GM23338 (cell line): Measurements from ENCODE around the gene EIF2A. TPM values are rescaled to one million over a fixed set of nuclear protein-coding genes. Genes with fewer than 3 reads are reported as not detected.

ENCODE experiments used
- ATAC-seq: fragments of 200-7000 bp; cut with Tn5 transposase; 3 replicates; pipeline ENCODE4 v1.9.1; 2020
- DNase-seq: peaks from one replicate; pipeline ENCODE4 v3.0.0-alpha.2; 2015; ENCODE audit warnings: low spot score
- H2AFZ ChIP-seq: fragments of 200-600 bp; sonication (generic); 2 replicates; pipeline ENCODE4 v1.8.0; 2016; ENCODE audit warnings: antibody characterized with exemption, mild to moderate bottlenecking, moderate library complexity
- H3F3A ChIP-seq: fragments of 200-600 bp; sonication (generic); replicated peaks from 2 replicates; pipeline ENCODE4 v1.8.0; 2017; ENCODE audit warnings: antibody characterized with exemption, mixed run types, low read depth
- H3K27ac ChIP-seq: fragments of 200-600 bp; sonication (generic); 2 replicates; pipeline ENCODE4 v1.6.1; 2016; ENCODE audit warnings: low read depth
- H3K27me3 ChIP-seq: fragments of 200-600 bp; sonication (generic); 2 replicates; pipeline ENCODE4 v1.8.0; 2016; ENCODE audit warnings: mild to moderate bottlenecking, mixed run types, moderate library complexity; ENCODE audit not compliant: insufficient read depth
- H3K36me3 ChIP-seq: fragments of 200-600 bp; sonication (generic); 2 replicates; pipeline ENCODE4 v1.8.0; 2016; ENCODE audit warnings: mild to moderate bottlenecking; ENCODE audit not compliant: insufficient read depth
- H3K4me1 ChIP-seq: fragments of 200-600 bp; sonication (generic); 2 replicates; pipeline ENCODE4 v1.8.0; 2016; ENCODE audit warnings: mild to moderate bottlenecking, moderate library complexity; ENCODE audit not compliant: insufficient read depth
- H3K4me2 ChIP-seq: fragments of 200-600 bp; sonication (generic); 2 replicates; pipeline ENCODE4 v1.7.1; 2017; ENCODE audit warnings: mixed run types
- H3K4me3 ChIP-seq: fragments of 200-600 bp; sonication (generic); 2 replicates; pipeline ENCODE4 v1.6.1; 2016; ENCODE audit warnings: mixed run types
- H3K79me2 ChIP-seq: fragments of 200-600 bp; sonication (generic); replicated peaks from 2 replicates; pipeline ENCODE4 v1.8.0; 2017; ENCODE audit warnings: mild to moderate bottlenecking; ENCODE audit not compliant: insufficient read depth
- H3K9me2 ChIP-seq: fragments of 200-600 bp; sonication (generic); 2 replicates; pipeline ENCODE4 v1.8.0; 2017; ENCODE audit not compliant: insufficient read depth
- H4K20me1 ChIP-seq: fragments of 200-600 bp; sonication (generic); replicated peaks from 2 replicates; pipeline ENCODE4 v1.8.0; 2017; ENCODE audit warnings: mild to moderate bottlenecking; ENCODE audit not compliant: insufficient read depth
- H3K27ac Mint-ChIP-seq: 2 replicates; pipeline ENCODE4 v1.8.0; 2020; ENCODE audit warnings: inconsistent platforms, mild to moderate bottlenecking, moderate library complexity, mixed read lengths
- H3K27me3 Mint-ChIP-seq: 3 replicates; pipeline ENCODE4 v1.8.0; 2022; ENCODE audit warnings: low read depth, mild to moderate bottlenecking, moderate library complexity, mixed read lengths, inconsistent platforms; ENCODE audit not compliant: insufficient read depth, poor library complexity
- H3K36me3 Mint-ChIP-seq: 3 replicates; pipeline ENCODE4 v1.8.0; 2021; ENCODE audit warnings: low read depth, mild to moderate bottlenecking, inconsistent platforms, moderate library complexity, mixed read lengths
- H3K4me1 Mint-ChIP-seq: 3 replicates; pipeline ENCODE4 v1.8.0; 2020; ENCODE audit warnings: mild to moderate bottlenecking, inconsistent platforms, mixed read lengths
- H3K4me3 Mint-ChIP-seq: 3 replicates; pipeline ENCODE4 v1.8.0; 2021; ENCODE audit warnings: moderate library complexity, mild to moderate bottlenecking, inconsistent platforms, mixed read lengths
- H3K9me3 Mint-ChIP-seq: 3 replicates; pipeline ENCODE4 v1.8.0; 2020; ENCODE audit warnings: moderate library complexity, mild to moderate bottlenecking, inconsistent platforms, mixed read lengths
- CREB1 ChIP-seq: fragments of 250-450 bp; sonication (Bioruptor Pico); IDR thresholded peaks from 2 replicates; pipeline ENCODE4 v1.5.0; 2020; ENCODE audit warnings: low read depth, mild to moderate bottlenecking, moderate library complexity
- EZH2 ChIP-seq: fragments of 200-600 bp; sonication (generic); IDR thresholded peaks from one replicate; pipeline ENCODE4 v1.8.0; 2017; ENCODE audit warnings: antibody characterized with exemption, mild to moderate bottlenecking, low read depth; ENCODE audit not compliant: unreplicated experiment
- EZH2phosphoT487 ChIP-seq: fragments of 200-600 bp; sonication (generic); IDR thresholded peaks from one replicate; pipeline ENCODE4 v1.8.1; 2018; ENCODE audit warnings: antibody characterized with exemption; ENCODE audit not compliant: unreplicated experiment
- NANOG ChIP-seq: IDR thresholded peaks from 2 replicates; pipeline ENCODE4 v1.6.1; 2016; ENCODE audit warnings: antibody characterized with exemption, borderline replicate concordance
- POLR2AphosphoS5 ChIP-seq: IDR thresholded peaks from 2 replicates; pipeline ENCODE4 v1.6.1; 2016; ENCODE audit warnings: antibody characterized with exemption, low read depth
- ZNF114 ChIP-seq: fragments of 250-450 bp; sonication (Bioruptor Pico); IDR thresholded peaks from 2 replicates; pipeline ENCODE4 v1.5.0; 2020; ENCODE audit warnings: mild to moderate bottlenecking, moderate library complexity
- ZNF331 ChIP-seq: fragments of 250-450 bp; sonication (Bioruptor Pico); IDR thresholded peaks from 2 replicates; pipeline ENCODE4 v1.5.0; 2020; ENCODE audit warnings: low read depth, mild to moderate bottlenecking, moderate library complexity
- polyA plus RNA-seq: library from polyadenylated mRNA; unstranded; fragments of >200 nt; fragmentation: Nextera tagmentation; extraction: Ambion mirVana; gene quantifications from 2 replicates; pipeline ENCODE4 v1.2.1, GENCODE V29; 2016
- total RNA-seq: library from RNA; depleted of rRNA; stranded (reverse); fragments of >200 nt; shearing (Covaris generic); gene quantifications from 2 replicates; pipeline ENCODE4 v1.2.3, GENCODE V29; 2014
- TF ChIP-seq, protein P1 (sequence below), 2 experiments: fragments of 200-600 bp in 1 of 2; sonication (generic) in 1 of 2; conservative IDR thresholded peaks; 2 replicates each; pipeline versions ENCODE4 v1.5.1 to v1.6.1; 2016 to 2017; ENCODE audit warnings: antibody characterized with exemption in 2 of 2, low read depth in 2 of 2, mild to moderate bottlenecking in 2 of 2, moderate library complexity in 1 of 2
- TF ChIP-seq, protein P2 (sequence below): IDR thresholded peaks from 2 replicates; pipeline ENCODE4 v1.6.1; 2016; ENCODE audit warnings: antibody characterized with exemption
- TF ChIP-seq, protein P3 (sequence below): fragments of 250-450 bp; sonication (Bioruptor Pico); IDR thresholded peaks from 2 replicates; pipeline ENCODE4 v1.5.0; 2020; ENCODE audit warnings: mild to moderate bottlenecking, moderate library complexity

Gene EIF2A
- total and polyA plus RNA-seq, 2 experiments from 2014 or later = 95.2 to 153 TPM

DNA sequence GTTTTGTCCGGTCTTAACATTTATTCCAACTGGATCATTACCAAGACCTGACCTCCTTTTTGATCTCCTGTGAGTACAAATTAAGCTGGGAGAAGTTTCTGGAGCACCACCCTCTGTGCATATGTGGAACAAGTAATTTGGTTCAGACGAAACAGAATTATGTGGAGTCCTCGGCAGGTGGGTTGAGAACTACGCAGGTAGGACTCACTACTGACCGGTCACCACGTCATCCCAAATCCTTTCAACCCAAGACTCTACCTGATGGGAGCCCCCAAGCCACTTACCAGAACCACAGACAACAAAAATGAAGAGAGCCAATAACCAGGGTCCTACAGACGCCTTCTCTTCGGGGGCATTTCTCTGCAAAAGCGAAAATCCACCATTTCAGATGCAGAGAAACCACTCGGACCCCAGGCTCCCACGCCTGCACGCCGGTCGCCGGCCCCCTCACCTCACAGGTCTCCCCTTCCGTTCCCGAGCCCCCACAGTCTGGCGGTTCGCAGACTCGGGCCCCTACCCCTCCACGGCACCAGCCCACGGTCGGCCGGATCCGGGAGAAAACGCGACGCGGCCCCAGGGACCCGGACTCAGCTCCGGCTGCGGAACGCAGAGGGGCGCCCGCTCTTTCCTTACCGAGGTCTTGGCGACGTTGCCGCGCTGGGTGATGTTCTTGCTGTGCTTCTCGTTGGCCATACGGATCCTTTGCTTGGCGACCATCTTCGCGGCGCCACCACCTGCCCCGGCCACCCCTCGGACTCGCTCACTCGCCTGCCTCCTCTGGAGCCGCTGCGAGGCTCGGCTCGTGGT is 965 bp upstream of the EIF2A start:
- H3K9me3 Mint-ChIP-seq = no peaks in the 10 kb centered on the region; the same call in 2 of the 3 replicates
- H3K36me3 Mint-ChIP-seq = peaks cover 36% of the 10 kb centered on the region
- Histone ChIP-seq H4K20me1 (peaks cover 21% of the 10 kb centered on the region), H3K36me3 (peaks cover 15% of the 10 kb centered on the region), H3K27me3 (no peaks in the 10 kb centered on the region), H3K27ac (peak overlapping the region; percentile 92), H3K9me2 (no peaks in the 10 kb centered on the region), H3K4me1 (peaks cover 10% of the 10 kb centered on the region; the same call in 1 of the 2 replicates), H3K4me2 (peak overlapping the region; percentile 97), H2AFZ (0 out of 2 replicates have a peak overlapping the region, but pooled peaks have one; percentile 9), H3F3A (no peaks in the 10 kb centered on the region; the same call in 1 of the 2 replicates), H3K4me3 (peak overlapping the region; percentile 86), H3K79me2 (peaks cover 77% of the 10 kb centered on the region)
- TF ChIP-seq NANOG (no peak), POLR2AphosphoS5 (no peak), ZNF114 (CRISPR knock-in tag) (no peak), CREB1 (peak; percentile 44; the same call in 1 of the 2 replicates), EZH2phosphoT487 (no peak)
- TF ChIP-seq, protein P1, sequence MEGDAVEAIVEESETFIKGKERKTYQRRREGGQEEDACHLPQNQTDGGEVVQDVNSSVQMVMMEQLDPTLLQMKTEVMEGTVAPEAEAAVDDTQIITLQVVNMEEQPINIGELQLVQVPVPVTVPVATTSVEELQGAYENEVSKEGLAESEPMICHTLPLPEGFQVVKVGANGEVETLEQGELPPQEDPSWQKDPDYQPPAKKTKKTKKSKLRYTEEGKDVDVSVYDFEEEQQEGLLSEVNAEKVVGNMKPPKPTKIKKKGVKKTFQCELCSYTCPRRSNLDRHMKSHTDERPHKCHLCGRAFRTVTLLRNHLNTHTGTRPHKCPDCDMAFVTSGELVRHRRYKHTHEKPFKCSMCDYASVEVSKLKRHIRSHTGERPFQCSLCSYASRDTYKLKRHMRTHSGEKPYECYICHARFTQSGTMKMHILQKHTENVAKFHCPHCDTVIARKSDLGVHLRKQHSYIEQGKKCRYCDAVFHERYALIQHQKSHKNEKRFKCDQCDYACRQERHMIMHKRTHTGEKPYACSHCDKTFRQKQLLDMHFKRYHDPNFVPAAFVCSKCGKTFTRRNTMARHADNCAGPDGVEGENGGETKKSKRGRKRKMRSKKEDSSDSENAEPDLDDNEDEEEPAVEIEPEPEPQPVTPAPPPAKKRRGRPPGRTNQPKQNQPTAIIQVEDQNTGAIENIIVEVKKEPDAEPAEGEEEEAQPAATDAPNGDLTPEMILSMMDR (conservative IDR thresholded peaks at IDR 0.05; ENCODE audit: low read depth in 2 of 2) = no peak
- DNase-seq = peak; percentile 43
- H3K4me3 Mint-ChIP-seq = peak overlapping the region; percentile 93
- peak overlapping the region; percentile 93 for H3K27ac Mint-ChIP-seq
- peaks cover 11% of the 10 kb centered on the region; the same call in 2 of the 3 replicates for H3K4me1 Mint-ChIP-seq
- peaks cover 8% of the 10 kb centered on the region for H3K27me3 Mint-ChIP-seq
- ATAC-seq = peak; percentile 45

DNA sequence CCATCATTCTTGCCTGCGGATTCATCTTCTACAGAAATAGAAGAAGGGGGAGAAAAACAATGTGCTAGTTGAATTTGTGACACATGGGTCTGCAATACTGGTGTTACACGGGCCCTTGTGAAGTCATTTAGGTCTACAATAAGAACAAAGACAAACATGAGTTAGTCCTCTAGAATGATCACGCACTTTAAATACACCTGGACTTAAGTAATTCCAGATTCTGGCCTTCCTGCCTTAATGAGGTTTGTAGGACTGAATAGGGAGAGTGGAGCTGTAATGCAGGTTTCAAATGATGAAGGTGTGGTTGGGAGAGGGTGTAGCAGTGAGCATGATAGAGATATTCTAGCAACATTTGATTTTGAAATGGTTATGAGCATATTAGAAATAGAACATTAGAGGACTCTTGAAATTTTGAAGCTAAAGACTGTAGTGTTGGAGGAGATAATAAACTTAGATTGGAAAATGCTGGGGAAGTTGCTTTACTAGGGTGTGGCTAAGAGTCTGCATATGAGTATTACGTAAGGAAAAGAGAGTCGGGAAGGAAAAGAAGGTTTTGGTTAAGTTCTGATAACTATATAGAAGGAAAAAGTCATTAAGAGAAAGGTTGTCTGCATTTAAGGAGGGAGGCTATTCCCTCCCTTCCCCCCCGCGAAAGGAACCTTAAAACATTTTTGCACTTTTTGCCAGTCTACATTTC is 606 bp downstream of the EIF2A start:
- Mint-ChIP-seq H3K9me3 (no peaks in the 10 kb centered on the region; the same call in 2 of the 3 replicates), H3K27ac (peak overlapping the region; percentile 93), H3K27me3 (peaks cover 8% of the 10 kb centered on the region), H3K4me1 (peaks cover 11% of the 10 kb centered on the region; the same call in 2 of the 3 replicates), H3K4me3 (peak overlapping the region; percentile 93), H3K36me3 (peaks cover 34% of the 10 kb centered on the region)
- H4K20me1 ChIP-seq = peaks cover 17% of the 10 kb centered on the region
- no peaks in the 10 kb centered on the region for H3K9me2 ChIP-seq
- H3K27ac ChIP-seq = peak overlapping the region; percentile 94
- H3K4me2 ChIP-seq = peak overlapping the region; percentile 91
- H3K4me3 ChIP-seq = peak overlapping the region; percentile 86
- peak overlapping the region; percentile 80; the same call in 1 of the 2 replicates for H2AFZ ChIP-seq
- H3K36me3 ChIP-seq = peaks cover 19% of the 10 kb centered on the region
- DNase-seq (no peak), ATAC-seq (no peak)
- H3K27me3 ChIP-seq = no peaks in the 10 kb centered on the region
- H3K4me1 ChIP-seq = peaks cover 10% of the 10 kb centered on the region; the same call in 1 of the 2 replicates
- no peaks in the 10 kb centered on the region; the same call in 1 of the 2 replicates for H3F3A ChIP-seq
- peaks cover 88% of the 10 kb centered on the region for H3K79me2 ChIP-seq
- TF ChIP-seq EZH2 (no peak), CREB1 (no peak), ZNF114 (CRISPR knock-in tag) (no peak), EZH2phosphoT487 (no peak), ZNF331 (CRISPR knock-in tag) (no peak)
- TF ChIP-seq, protein P2, sequence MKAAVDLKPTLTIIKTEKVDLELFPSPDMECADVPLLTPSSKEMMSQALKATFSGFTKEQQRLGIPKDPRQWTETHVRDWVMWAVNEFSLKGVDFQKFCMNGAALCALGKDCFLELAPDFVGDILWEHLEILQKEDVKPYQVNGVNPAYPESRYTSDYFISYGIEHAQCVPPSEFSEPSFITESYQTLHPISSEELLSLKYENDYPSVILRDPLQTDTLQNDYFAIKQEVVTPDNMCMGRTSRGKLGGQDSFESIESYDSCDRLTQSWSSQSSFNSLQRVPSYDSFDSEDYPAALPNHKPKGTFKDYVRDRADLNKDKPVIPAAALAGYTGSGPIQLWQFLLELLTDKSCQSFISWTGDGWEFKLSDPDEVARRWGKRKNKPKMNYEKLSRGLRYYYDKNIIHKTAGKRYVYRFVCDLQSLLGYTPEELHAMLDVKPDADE = no peak
- TF ChIP-seq, protein P3, sequence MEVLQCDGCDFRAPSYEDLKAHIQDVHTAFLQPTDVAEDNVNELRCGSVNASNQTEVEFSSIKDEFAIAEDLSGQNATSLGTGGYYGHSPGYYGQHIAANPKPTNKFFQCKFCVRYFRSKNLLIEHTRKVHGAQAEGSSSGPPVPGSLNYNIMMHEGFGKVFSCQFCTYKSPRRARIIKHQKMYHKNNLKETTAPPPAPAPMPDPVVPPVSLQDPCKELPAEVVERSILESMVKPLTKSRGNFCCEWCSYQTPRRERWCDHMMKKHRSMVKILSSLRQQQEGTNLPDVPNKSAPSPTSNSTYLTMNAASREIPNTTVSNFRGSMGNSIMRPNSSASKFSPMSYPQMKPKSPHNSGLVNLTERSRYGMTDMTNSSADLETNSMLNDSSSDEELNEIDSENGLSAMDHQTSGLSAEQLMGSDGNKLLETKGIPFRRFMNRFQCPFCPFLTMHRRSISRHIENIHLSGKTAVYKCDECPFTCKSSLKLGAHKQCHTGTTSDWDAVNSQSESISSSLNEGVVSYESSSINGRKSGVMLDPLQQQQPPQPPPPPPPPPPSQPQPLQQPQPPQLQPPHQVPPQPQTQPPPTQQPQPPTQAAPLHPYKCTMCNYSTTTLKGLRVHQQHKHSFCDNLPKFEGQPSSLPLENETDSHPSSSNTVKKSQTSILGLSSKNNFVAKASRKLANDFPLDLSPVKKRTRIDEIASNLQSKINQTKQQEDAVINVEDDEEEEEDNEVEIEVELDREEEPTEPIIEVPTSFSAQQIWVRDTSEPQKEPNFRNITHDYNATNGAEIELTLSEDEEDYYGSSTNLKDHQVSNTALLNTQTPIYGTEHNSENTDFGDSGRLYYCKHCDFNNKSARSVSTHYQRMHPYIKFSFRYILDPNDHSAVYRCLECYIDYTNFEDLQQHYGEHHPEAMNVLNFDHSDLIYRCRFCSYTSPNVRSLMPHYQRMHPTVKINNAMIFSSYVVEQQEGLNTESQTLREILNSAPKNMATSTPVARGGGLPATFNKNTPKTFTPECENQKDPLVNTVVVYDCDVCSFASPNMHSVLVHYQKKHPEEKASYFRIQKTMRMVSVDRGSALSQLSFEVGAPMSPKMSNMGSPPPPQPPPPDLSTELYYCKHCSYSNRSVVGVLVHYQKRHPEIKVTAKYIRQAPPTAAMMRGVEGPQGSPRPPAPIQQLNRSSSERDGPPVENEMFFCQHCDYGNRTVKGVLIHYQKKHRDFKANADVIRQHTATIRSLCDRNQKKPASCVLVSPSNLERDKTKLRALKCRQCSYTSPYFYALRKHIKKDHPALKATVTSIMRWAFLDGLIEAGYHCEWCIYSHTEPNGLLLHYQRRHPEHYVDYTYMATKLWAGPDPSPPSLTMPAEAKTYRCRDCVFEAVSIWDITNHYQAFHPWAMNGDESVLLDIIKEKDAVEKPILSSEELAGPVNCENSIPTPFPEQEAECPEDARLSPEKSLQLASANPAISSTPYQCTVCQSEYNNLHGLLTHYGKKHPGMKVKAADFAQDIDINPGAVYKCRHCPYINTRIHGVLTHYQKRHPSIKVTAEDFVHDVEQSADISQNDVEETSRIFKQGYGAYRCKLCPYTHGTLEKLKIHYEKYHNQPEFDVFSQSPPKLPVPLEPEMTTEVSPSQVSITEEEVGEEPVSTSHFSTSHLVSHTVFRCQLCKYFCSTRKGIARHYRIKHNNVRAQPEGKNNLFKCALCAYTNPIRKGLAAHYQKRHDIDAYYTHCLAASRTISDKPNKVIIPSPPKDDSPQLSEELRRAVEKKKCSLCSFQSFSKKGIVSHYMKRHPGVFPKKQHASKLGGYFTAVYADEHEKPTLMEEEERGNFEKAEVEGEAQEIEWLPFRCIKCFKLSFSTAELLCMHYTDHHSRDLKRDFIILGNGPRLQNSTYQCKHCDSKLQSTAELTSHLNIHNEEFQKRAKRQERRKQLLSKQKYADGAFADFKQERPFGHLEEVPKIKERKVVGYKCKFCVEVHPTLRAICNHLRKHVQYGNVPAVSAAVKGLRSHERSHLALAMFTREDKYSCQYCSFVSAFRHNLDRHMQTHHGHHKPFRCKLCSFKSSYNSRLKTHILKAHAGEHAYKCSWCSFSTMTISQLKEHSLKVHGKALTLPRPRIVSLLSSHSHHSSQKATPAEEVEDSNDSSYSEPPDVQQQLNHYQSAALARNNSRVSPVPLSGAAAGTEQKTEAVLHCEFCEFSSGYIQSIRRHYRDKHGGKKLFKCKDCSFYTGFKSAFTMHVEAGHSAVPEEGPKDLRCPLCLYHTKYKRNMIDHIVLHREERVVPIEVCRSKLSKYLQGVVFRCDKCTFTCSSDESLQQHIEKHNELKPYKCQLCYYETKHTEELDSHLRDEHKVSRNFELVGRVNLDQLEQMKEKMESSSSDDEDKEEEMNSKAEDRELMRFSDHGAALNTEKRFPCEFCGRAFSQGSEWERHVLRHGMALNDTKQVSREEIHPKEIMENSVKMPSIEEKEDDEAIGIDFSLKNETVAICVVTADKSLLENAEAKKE (CRISPR knock-in tag) = no peak
